Smooth muscle cell (in vitro differentiated cells): Measurements from ENCODE around the gene PSAPL1. TPM values are rescaled to one million over a fixed set of nuclear protein-coding genes. Genes with fewer than 3 reads are reported as not detected.

ENCODE experiments used
- DNase-seq: peaks from one replicate; lab custom pipeline; 2025; ENCODE audit not compliant: unreplicated experiment; lab: John Stamatoyannopoulos, UW
- H2AFZ ChIP-seq: fragments of 200-600 bp; sonication (generic); 2 replicates; pipeline ENCODE4 v1.6.0; 2016; ENCODE audit warnings: antibody characterized with exemption, low read depth, mild to moderate bottlenecking
- H3F3A ChIP-seq: fragments of 200-600 bp; sonication (generic); 2 replicates; pipeline ENCODE4 v1.6.0; 2017; ENCODE audit warnings: antibody characterized with exemption, low read depth
- H3K27ac ChIP-seq: fragments of 200-600 bp; sonication (generic); 2 replicates; pipeline ENCODE4 v1.5.1; 2016; ENCODE audit warnings: low read depth, mild to moderate bottlenecking
- H3K27me3 ChIP-seq: fragments of 200-600 bp; sonication (generic); 2 replicates; pipeline ENCODE4 v1.6.1; 2016; ENCODE audit warnings: low read depth, mild to moderate bottlenecking
- H3K36me3 ChIP-seq: fragments of 200-600 bp; sonication (generic); 2 replicates; pipeline ENCODE4 v1.5.1; 2016; ENCODE audit warnings: low read depth
- H3K4me1 ChIP-seq: fragments of 200-600 bp; sonication (generic); 2 replicates; pipeline ENCODE4 v1.5.1; 2016; ENCODE audit warnings: low read depth
- H3K4me2 ChIP-seq: fragments of 200-600 bp; sonication (generic); 2 replicates; pipeline ENCODE4 v1.6.0; 2016; ENCODE audit warnings: mild to moderate bottlenecking
- H3K4me3 ChIP-seq: fragments of 200-600 bp; sonication (generic); 2 replicates; pipeline ENCODE4 v1.5.1; 2016; ENCODE audit warnings: mild to moderate bottlenecking
- H3K79me2 ChIP-seq: fragments of 200-600 bp; sonication (generic); 2 replicates; pipeline ENCODE4 v1.6.0; 2016; ENCODE audit warnings: low read depth, mild to moderate bottlenecking
- H3K9ac ChIP-seq: fragments of 200-600 bp; sonication (generic); 2 replicates; pipeline ENCODE4 v1.6.0; 2016; ENCODE audit warnings: low read depth
- H3K9me3 ChIP-seq: fragments of 200-600 bp; sonication (generic); replicated peaks from 2 replicates; pipeline ENCODE4 v1.5.1; 2016; ENCODE audit warnings: low read depth
- H4K20me1 ChIP-seq: fragments of 200-600 bp; sonication (generic); 2 replicates; pipeline ENCODE4 v1.6.0; 2016; ENCODE audit warnings: low read depth
- WGBS: methylation state at CpG from one replicate; pipeline ENCODE4 v1.1.7; 2016; ENCODE audit warnings: low lambda C conversion rate; 5-methylcytosine and 5-hydroxymethylcytosine counted together
- polyA plus RNA-seq: library from polyadenylated mRNA; unstranded; fragments of >200 nt; fragmentation: Nextera tagmentation; extraction: Ambion mirVana; gene quantifications from 2 replicates; pipeline ENCODE4 v1.2.1, GENCODE V29; 2016
- total RNA-seq: library from RNA; depleted of rRNA; stranded (reverse); fragments of >200 nt; gene quantifications from 2 replicates; pipeline ENCODE4 v1.2.3, GENCODE V29; 2014
- TF ChIP-seq, protein P1 (sequence below): fragments of 200-600 bp; sonication (generic); IDR thresholded peaks from 2 replicates; pipeline ENCODE4 v1.5.1; 2017; ENCODE audit warnings: borderline replicate concordance, mild to moderate bottlenecking, antibody characterized with exemption; ENCODE audit not compliant: insufficient read depth, poor library complexity, severe bottlenecking

PSAPL1 gene
- total and polyA plus RNA-seq, 2 experiments from 2014 or later, result not detected

DNA sequence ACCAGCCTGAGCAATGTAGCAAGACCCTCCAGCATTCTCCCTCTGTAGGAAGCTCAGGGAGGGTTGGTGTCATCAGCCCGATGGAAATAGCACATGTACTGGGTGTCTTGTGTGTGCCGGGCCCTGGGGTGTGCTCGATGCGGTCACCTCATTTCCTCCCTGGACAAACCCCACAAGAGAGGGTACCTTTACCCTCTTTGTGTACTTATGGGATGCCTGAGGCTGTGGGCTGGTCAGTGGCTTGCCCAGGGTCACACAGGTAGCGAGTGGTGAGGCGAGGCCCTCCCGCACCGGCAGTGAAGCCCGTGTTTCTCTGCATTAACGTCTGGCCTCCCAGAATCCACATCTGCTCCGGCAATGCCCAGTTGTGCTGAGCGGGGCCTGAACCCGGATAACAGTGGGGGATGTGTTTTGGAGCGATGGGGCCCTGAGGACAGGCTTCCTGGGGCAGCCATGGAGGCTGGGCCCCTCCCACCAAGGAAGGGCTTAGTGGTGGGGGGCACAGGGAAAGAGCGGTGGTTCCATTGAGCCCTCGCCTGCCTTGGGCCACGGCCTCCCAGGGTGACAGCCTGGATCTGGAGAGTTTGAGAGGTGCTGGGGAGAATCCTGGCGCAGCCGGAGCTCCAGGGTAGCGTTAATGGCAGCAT, 8.1 kb downstream of the PSAPL1 start:
- H3K27ac ChIP-seq, result no peak overlapping the region
- H4K20me1 ChIP-seq, result no peaks in the 10 kb centered on the region
- H2AFZ ChIP-seq, result no peak overlapping the region
- no peak overlapping the region for H3K9ac ChIP-seq
- peaks cover 10% of the 10 kb centered on the region for H3K4me1 ChIP-seq
- no peak overlapping the region for H3K4me3 ChIP-seq
- no peaks in the 10 kb centered on the region for H3K36me3 ChIP-seq
- TF ChIP-seq, protein P1, sequence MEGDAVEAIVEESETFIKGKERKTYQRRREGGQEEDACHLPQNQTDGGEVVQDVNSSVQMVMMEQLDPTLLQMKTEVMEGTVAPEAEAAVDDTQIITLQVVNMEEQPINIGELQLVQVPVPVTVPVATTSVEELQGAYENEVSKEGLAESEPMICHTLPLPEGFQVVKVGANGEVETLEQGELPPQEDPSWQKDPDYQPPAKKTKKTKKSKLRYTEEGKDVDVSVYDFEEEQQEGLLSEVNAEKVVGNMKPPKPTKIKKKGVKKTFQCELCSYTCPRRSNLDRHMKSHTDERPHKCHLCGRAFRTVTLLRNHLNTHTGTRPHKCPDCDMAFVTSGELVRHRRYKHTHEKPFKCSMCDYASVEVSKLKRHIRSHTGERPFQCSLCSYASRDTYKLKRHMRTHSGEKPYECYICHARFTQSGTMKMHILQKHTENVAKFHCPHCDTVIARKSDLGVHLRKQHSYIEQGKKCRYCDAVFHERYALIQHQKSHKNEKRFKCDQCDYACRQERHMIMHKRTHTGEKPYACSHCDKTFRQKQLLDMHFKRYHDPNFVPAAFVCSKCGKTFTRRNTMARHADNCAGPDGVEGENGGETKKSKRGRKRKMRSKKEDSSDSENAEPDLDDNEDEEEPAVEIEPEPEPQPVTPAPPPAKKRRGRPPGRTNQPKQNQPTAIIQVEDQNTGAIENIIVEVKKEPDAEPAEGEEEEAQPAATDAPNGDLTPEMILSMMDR, result no peak
- WGBS, result 94% methylated on average over 20 of the region's 20 CpGs
- no peak overlapping the region for H3K4me2 ChIP-seq
- H3K79me2 ChIP-seq, result no peaks in the 10 kb centered on the region
- no peaks in the 10 kb centered on the region for H3K27me3 ChIP-seq
- DNase-seq, result no peak
- H3K9me3 ChIP-seq, result no peaks in the 10 kb centered on the region
- H3F3A ChIP-seq, result no peaks in the 10 kb centered on the region

- DNase-seq, result no peak
- TF ChIP-seq, protein P1, result no peak
- H3K4me2 ChIP-seq, result no peak overlapping the region
- no peaks in the 10 kb centered on the region for H3K79me2 ChIP-seq
- no peaks in the 10 kb centered on the region for H3F3A ChIP-seq
- H3K9ac ChIP-seq, result no peak overlapping the region
- H3K4me3 ChIP-seq, result no peak overlapping the region
- H3K36me3 ChIP-seq, result no peaks in the 10 kb centered on the region
- H3K27me3 ChIP-seq, result no peaks in the 10 kb centered on the region
- no peak overlapping the region for H2AFZ ChIP-seq
- no peaks in the 10 kb centered on the region for H4K20me1 ChIP-seq
- no peaks in the 10 kb centered on the region for H3K9me3 ChIP-seq
- H3K27ac ChIP-seq, result no peak overlapping the region
- peaks cover 10% of the 10 kb centered on the region for H3K4me1 ChIP-seq
- 94% methylated on average over 28 of the region's 28 CpGs for WGBS
Observed at GRCh38 chr4:7425591-7426468, 8.9 kb downstream of the PSAPL1 start.

- Histone ChIP-seq H3K27me3 (no peaks in the 10 kb centered on the region), H3K79me2 (no peaks in the 10 kb centered on the region), H3K4me3 (no peak overlapping the region), H3K27ac (no peak overlapping the region), H4K20me1 (no peaks in the 10 kb centered on the region), H3K4me2 (no peak overlapping the region), H3K4me1 (peaks cover 10% of the 10 kb centered on the region), H3K9me3 (no peaks in the 10 kb centered on the region), H3K9ac (no peak overlapping the region), H2AFZ (no peak overlapping the region), H3F3A (no peaks in the 10 kb centered on the region), H3K36me3 (no peaks in the 10 kb centered on the region)
- TF ChIP-seq, protein P1, result no peak
- DNase-seq, result no peak
- 91% methylated on average over 13 of the region's 13 CpGs for WGBS
Observed at GRCh38 chr4:7425124-7425523, 9.6 kb downstream of the PSAPL1 start.
